A549 (cell line): ENCODE data around the gene IGBP1. TPM values are rescaled to one million over a fixed set of nuclear protein-coding genes. Genes with fewer than 3 reads are reported as not detected.

Experiments used
- ATAC-seq, 2 experiments: fragments of 200-7000 bp in 1 of 2; fragments of >200 bp in 1 of 2; cut with Nextera tagmentation in 1 of 2; cut with Tn5 transposase in 1 of 2; 3 replicates each; pipeline versions ENCODE4 v1.8.0 to v1.9.1; 2018 to 2020; ENCODE audit warnings: mild to moderate bottlenecking in 1 of 2, moderate library complexity in 1 of 2
- CTCF ChIA-PET: fragments of 300-600 bp; sonication (Branson Sonifier 250); formaldehyde crosslinking; extraction: SDS; loops from one replicate; lab custom pipeline; 2021; ENCODE audit warnings: antibody characterized with exemption, inconsistent platforms; lab: Yijun Ruan, JAX
- POLR2A ChIA-PET: fragments of 350-600 bp; formaldehyde crosslinking; extraction: SDS; loops from one replicate; lab custom pipeline; 2021; ENCODE audit warnings: antibody characterized with exemption, inconsistent platforms; lab: Yijun Ruan, JAX
- DNase-seq, 2 experiments: peaks; one replicate each; pipeline versions ENCODE4 v3.0.0 to v3.0.0-alpha.2; 2011 to 2016; ENCODE audit warnings: low read depth in 1 of 2, low spot score in 1 of 2
- FAIRE-seq: peaks from 2 replicates; lab custom pipeline; 2011; peaks lifted over from hg19 to GRCh38; lab: Jason Lieb, UNC
- H3K27ac ChIP-seq, 2 experiments: fragments of >200 bp; sonication (Bioruptor Twin); formaldehyde crosslinking; 3 replicates each; pipeline ENCODE4 v1.5.1; 2016 to 2017
- H3K4me1 ChIP-seq: fragments of >200 bp; sonication (Bioruptor Twin); formaldehyde crosslinking; 3 replicates; pipeline ENCODE4 v1.6.1; 2016
- H3K4me2 ChIP-seq: fragments of >200 bp; sonication (Bioruptor Twin); formaldehyde crosslinking; 3 replicates; pipeline ENCODE4 v1.6.1; 2016
- H3K4me3 ChIP-seq: fragments of >200 bp; sonication (Bioruptor Twin); formaldehyde crosslinking; 3 replicates; pipeline ENCODE4 v1.5.1; 2016
- H3K9me3 ChIP-seq: fragments of >200 bp; sonication (Bioruptor Twin); formaldehyde crosslinking; 3 replicates; pipeline ENCODE4 v1.6.1; 2016
- BCL3 ChIP-seq: fragments of >200 bp; sonication (Bioruptor Twin); formaldehyde crosslinking; IDR thresholded peaks from 3 replicates; pipeline ENCODE4 v1.6.1; 2016
- BHLHE40 ChIP-seq: IDR thresholded peaks from 2 replicates; pipeline ENCODE4 v1.6.1; 2012; ENCODE audit warnings: low read depth, low read length, inconsistent platforms
- CBX2 ChIP-seq: fragments of 200-600 bp; sonication (generic); IDR thresholded peaks from 2 replicates; pipeline ENCODE4 v1.6.1; 2016; ENCODE audit warnings: low read depth, mild to moderate bottlenecking, borderline replicate concordance
- CHD4 ChIP-seq: fragments of 200-600 bp; sonication (generic); IDR thresholded peaks from 2 replicates; pipeline ENCODE4 v1.6.1; 2016; ENCODE audit warnings: antibody characterized with exemption, mild to moderate bottlenecking, borderline replicate concordance
- E2F6 ChIP-seq: IDR thresholded peaks from 2 replicates; pipeline ENCODE4 v1.6.1; 2012; ENCODE audit warnings: low read depth, borderline replicate concordance
- EHMT2 ChIP-seq: fragments of 200-600 bp; sonication (generic); IDR thresholded peaks from 2 replicates; pipeline ENCODE4 v1.6.1; 2016; ENCODE audit warnings: antibody characterized with exemption, low read depth, mild to moderate bottlenecking, moderate library complexity
- ELK1 ChIP-seq: fragments of 150-350 bp; IDR thresholded peaks from 2 replicates; pipeline ENCODE4 v1.6.1; 2014; ENCODE audit warnings: low read depth, mild to moderate bottlenecking, low read length
- FOXS1 ChIP-seq: fragments of 250-450 bp; sonication (Bioruptor Pico); IDR thresholded peaks from 2 replicates; pipeline ENCODE4 v1.5.0; 2020; ENCODE audit warnings: mild to moderate bottlenecking, moderate library complexity
- GATA3 ChIP-seq: IDR thresholded peaks from 2 replicates; pipeline ENCODE4 v1.6.1; 2012; ENCODE audit warnings: borderline replicate concordance
- HES2 ChIP-seq: fragments of >200 bp; sonication (Bioruptor Twin); formaldehyde crosslinking; IDR thresholded peaks from 2 replicates; pipeline ENCODE4 v1.6.1; 2016
- HOXA7 ChIP-seq: fragments of 250-450 bp; sonication (Bioruptor Pico); IDR thresholded peaks from 2 replicates; pipeline ENCODE4 v1.5.0; 2020; ENCODE audit warnings: mild to moderate bottlenecking, moderate library complexity
- HOXB13 ChIP-seq: fragments of 250-450 bp; sonication (Bioruptor Pico); IDR thresholded peaks from 2 replicates; pipeline ENCODE4 v1.5.0; 2020; ENCODE audit warnings: low read depth, mild to moderate bottlenecking, moderate library complexity
- JUN ChIP-seq, 2 experiments: fragments of >200 bp; sonication (Bioruptor Twin); formaldehyde crosslinking; IDR thresholded peaks; 2 replicates in 1 of 2; 3 replicates in 1 of 2; pipeline ENCODE4 v1.6.1; 2016 to 2017
- KDM5A ChIP-seq: fragments of 200-600 bp; sonication (generic); IDR thresholded peaks from 2 replicates; pipeline ENCODE4 v1.6.1; 2016; ENCODE audit warnings: antibody characterized with exemption, mild to moderate bottlenecking
- MAFK ChIP-seq: fragments of 450-650 bp; IDR thresholded peaks from 2 replicates; pipeline ENCODE4 v1.6.1; 2014; ENCODE audit not compliant: partially characterized antibody
- MYC ChIP-seq: IDR thresholded peaks from 2 replicates; pipeline ENCODE4 v1.6.1; 2012; ENCODE audit warnings: mild to moderate bottlenecking, inconsistent platforms, low read length, improper control_type of control experiment, borderline replicate concordance
- NR3C1 ChIP-seq: fragments of >200 bp; sonication (Bioruptor Twin); formaldehyde crosslinking; IDR thresholded peaks from 3 replicates; pipeline ENCODE4 v1.6.1; 2017
- PHF8 ChIP-seq: fragments of 200-600 bp; sonication (generic); IDR thresholded peaks from 2 replicates; pipeline ENCODE4 v1.6.1; 2016; ENCODE audit warnings: low read depth, mild to moderate bottlenecking, antibody characterized with exemption, moderate library complexity, borderline replicate concordance
- POLR2A ChIP-seq: IDR thresholded peaks from 2 replicates; pipeline ENCODE4 v1.6.1; 2012; ENCODE audit warnings: mild to moderate bottlenecking, low read length
- POLR2AphosphoS2 ChIP-seq: conservative IDR thresholded peaks from 2 replicates; pipeline ENCODE4 v1.6.1; 2012; ENCODE audit warnings: low read length, improper control_type of control experiment, inconsistent platforms
- RARB ChIP-seq: fragments of 250-450 bp; sonication (Bioruptor Pico); IDR thresholded peaks from 2 replicates; pipeline ENCODE4 v1.8.0; 2021; ENCODE audit warnings: mild to moderate bottlenecking, moderate library complexity
- RFX5 ChIP-seq: fragments of 450-650 bp; IDR thresholded peaks from 2 replicates; pipeline ENCODE4 v1.7.1; 2014; ENCODE audit warnings: antibody characterized with exemption, mild to moderate bottlenecking, moderate library complexity
- SMC3 ChIP-seq: fragments of >200 bp; sonication (Bioruptor Twin); formaldehyde crosslinking; IDR thresholded peaks from 3 replicates; pipeline ENCODE4 v1.6.1; 2018; ENCODE audit warnings: inconsistent platforms
- SREBF2 ChIP-seq: fragments of 450-650 bp; IDR thresholded peaks from 2 replicates; pipeline ENCODE4 v1.6.1; 2014; ENCODE audit warnings: mild to moderate bottlenecking, moderate library complexity
- TFCP2L1 ChIP-seq: fragments of 250-450 bp; sonication (Bioruptor Pico); IDR thresholded peaks from 2 replicates; pipeline ENCODE4 v1.5.0; 2021; ENCODE audit warnings: mild to moderate bottlenecking
- TP53 ChIP-seq: fragments of 250-450 bp; sonication (Bioruptor Pico); IDR thresholded peaks from 2 replicates; pipeline ENCODE4 v1.5.0; 2021; ENCODE audit warnings: mild to moderate bottlenecking, moderate library complexity
- ZC3H11A ChIP-seq: fragments of 450-650 bp; IDR thresholded peaks from 2 replicates; pipeline ENCODE4 v1.6.1; 2014; ENCODE audit warnings: antibody characterized with exemption, mild to moderate bottlenecking
- ZSCAN20 ChIP-seq: fragments of 250-450 bp; sonication (Bioruptor Pico); IDR thresholded peaks from 2 replicates; pipeline ENCODE4 v1.8.0; 2022; ENCODE audit warnings: mild to moderate bottlenecking, moderate library complexity
- WGBS: methylation state at CpG from one replicate; pipeline ENCODE4 v1.1.6; 2017; ENCODE audit errors: missing lambda C conversion rate; 5-methylcytosine and 5-hydroxymethylcytosine counted together
- polyA plus RNA-seq, 4 experiments: library from polyadenylated mRNA; depleted of rRNA in 3 of 4; stranded (reverse); fragments of >200 nt; fragmentation: RNase III in 1 of 4; extraction: RNeasy Plus Mini Kit Qiagen cat#74134 plus additional on column Dnase treatment in 1 of 4; gene quantifications; 2 replicates in 3 of 4; 3 replicates in 1 of 4; pipeline ENCODE4 v1.2.3, GENCODE V29; 2011 to 2017

IGBP1 gene
- polyA plus RNA-seq, 2 of the 4 experiments (the other 2 are of a cell fraction): 54.0 to 106 TPM

DNA sequence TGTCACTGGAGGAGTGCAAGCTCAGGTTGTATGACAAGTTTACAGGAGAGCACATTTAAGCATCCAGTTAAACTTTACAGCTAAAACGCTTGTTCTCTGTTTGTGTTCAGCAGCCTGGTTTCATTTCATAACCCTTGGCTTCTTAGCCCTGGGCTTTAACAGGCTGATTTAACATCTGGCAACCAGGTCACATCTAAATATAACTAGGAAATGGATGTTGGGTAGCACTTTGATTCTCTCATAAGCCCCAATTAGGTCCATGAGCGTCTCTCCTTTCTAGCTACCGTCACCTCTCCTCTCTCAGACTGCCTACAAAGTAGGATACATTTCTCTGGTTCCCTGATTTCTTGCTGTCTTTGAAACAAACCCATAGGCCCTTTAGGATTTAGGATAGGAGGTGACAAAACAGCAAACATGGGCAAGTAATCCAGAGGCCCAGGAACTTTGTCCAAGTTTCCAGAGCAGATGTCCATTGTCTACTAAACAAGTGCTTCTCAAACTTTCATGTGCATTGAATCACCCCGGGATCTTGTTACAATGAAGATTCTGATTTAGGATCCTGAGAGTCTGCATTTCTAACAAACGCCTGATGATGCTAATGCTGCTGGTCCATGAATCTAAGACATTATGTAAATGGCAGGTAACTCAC is 48.5 kb upstream of the IGBP1 start:
- CTCF ChIA-PET: interaction anchor here (1.6 kb wide), 1 partner anchor 13 kb away, joined by 6 read pairs; no protein-coding TSS in a partner anchor
- no peak overlapping the region for H3K27ac ChIP-seq
- no peaks in the 10 kb centered on the region for H3K4me1 ChIP-seq
- WGBS: 51% methylated on average over 5 of the region's 5 CpGs
- no peaks in the 10 kb centered on the region for H3K9me3 ChIP-seq
- DNase-seq (no peak), FAIRE-seq (no peak)
- TF ChIP-seq ELK1 (no peak), HES2 (no peak), KDM5A (no peak), E2F6 (no peak), HOXA7 (CRISPR knock-in tag) (no peak), PHF8 (no peak), POLR2AphosphoS2 (no peak)
- TF ChIP-seq, all 56 proteins: peak for 0
- POLR2A ChIA-PET: no interaction called here
- Histone ChIP-seq H3K4me3 (no peak overlapping the region), H3K4me2 (no peak overlapping the region)
- no peak for ATAC-seq

- DNase-seq (no peak), FAIRE-seq (no peak), ATAC-seq (no peak)
- no peaks in the 10 kb centered on the region for H3K9me3 ChIP-seq
- POLR2A ChIA-PET: no interaction called here
- H3K27ac ChIP-seq: no peak overlapping the region
- TF ChIP-seq SMC3 (no peak), EHMT2 (no peak), ZSCAN20 (no peak), POLR2A (no peak), ELK1 (no peak), ZC3H11A (no peak), FOXS1 (CRISPR knock-in tag) (no peak), CBX2 (no peak), BHLHE40 (no peak), TFCP2L1 (CRISPR knock-in tag) (no peak), JUN (IDR thresholded peaks at IDR 0.05) (no peak), HOXB13 (CRISPR knock-in tag) (no peak)
- CTCF ChIA-PET: interaction anchor here (0.6 to 4.4 kb wide), 4 partner anchors 9 to 664 kb away, joined by 3 to 30 read pairs (median 4); no protein-coding TSS in a partner anchor
- no peak overlapping the region for H3K4me2 ChIP-seq
- no peak overlapping the region for H3K4me3 ChIP-seq
- 64% methylated on average over 10 of the region's 11 CpGs for WGBS
- no peaks in the 10 kb centered on the region for H3K4me1 ChIP-seq
These were observed 45.2 kb upstream of the IGBP1 start for GRCh38 chrX:70087857-70088630.

- H3K9me3 ChIP-seq: no peaks in the 10 kb centered on the region
- ChIA-PET POLR2A (no interaction called here), CTCF (interaction anchor here (4.4 kb wide), 1 partner anchor 8 kb away, joined by 30 read pairs; no protein-coding TSS in a partner anchor)
- no peak overlapping the region for H3K27ac ChIP-seq
- TF ChIP-seq GATA3: no peak
- TF ChIP-seq CHD4: no peak
- TF ChIP-seq MAFK: no peak
- TF ChIP-seq MYC: no peak
- no peak for TF ChIP-seq BCL3
- no peak for TF ChIP-seq NR3C1
- TF ChIP-seq SREBF2: no peak
- no peak for TF ChIP-seq RARB (CRISPR knock-in tag)
- no peak for TF ChIP-seq TP53
- TF ChIP-seq RFX5: no peak
- no peak for TF ChIP-seq ELK1
- TF ChIP-seq SMC3: no peak
- no peak for ATAC-seq
- H3K4me1 ChIP-seq: no peaks in the 10 kb centered on the region
- no peak for FAIRE-seq
- no peak overlapping the region for H3K4me3 ChIP-seq
- DNase-seq: no peak
- H3K4me2 ChIP-seq: no peak overlapping the region
These were observed 44.5 kb upstream of the IGBP1 start for GRCh38 chrX:70088751-70089150.
